Lower lobe of right lung (tissue), 2 donors: ENCODE measurements around the gene CEP131. TPM values are rescaled to one million over a fixed set of nuclear protein-coding genes. Genes with fewer than 3 reads are reported as not detected.
A peak's percentile ranks its signal among the peaks of the same experiment; 100 is the strongest.
"Not testable (repeated sequence)": the region's sequence is repeated elsewhere in the genome, so short reads cannot be mapped to it uniquely, and the experiment has no call there.

Experiments used
- ATAC-seq, 2 donors: fragments of 200-7000 bp; cut with Tn5 transposase; one replicate each; pipeline ENCODE4 v1.9.1; 2020 to 2022; ENCODE audit warnings: mild to moderate bottlenecking in 2 of 2, moderate library complexity in 2 of 2
- DNase-seq: peaks from one replicate; pipeline ENCODE4 v3.0.0-alpha.2; 2020
- H3K27ac ChIP-seq: fragments of 200-600 bp; one replicate; pipeline ENCODE4 v1.8.0; 2022
- H3K27me3 ChIP-seq: fragments of 200-600 bp; one replicate; pipeline ENCODE4 v1.8.0; 2022; ENCODE audit warnings: low read depth
- H3K36me3 ChIP-seq: fragments of 200-600 bp; one replicate; pipeline ENCODE4 v1.8.0; 2022; ENCODE audit warnings: mild to moderate bottlenecking
- H3K4me1 ChIP-seq: fragments of 200-600 bp; one replicate; pipeline ENCODE4 v1.8.0; 2022
- H3K4me3 ChIP-seq: fragments of 200-600 bp; one replicate; pipeline ENCODE4 v1.8.0; 2022; ENCODE audit warnings: mild to moderate bottlenecking
- H3K9me3 ChIP-seq: fragments of 200-600 bp; one replicate; pipeline ENCODE4 v1.8.0; 2022
- intact Hi-C: fragments of 100-400 bp; cut with DNase I; formaldehyde crosslinking; loops from one replicate; pipeline ENCODE4 v1.11.0; 2022
- total RNA-seq: library from RNA; stranded (reverse); fragmentation: NEBNext Ultra II Directional; extraction: Animal tissue kit (Norgen Biotek cat#: 25700); gene quantifications from one replicate; pipeline ENCODE4 v1.2.1, GENCODE V29; 2021
- TF ChIP-seq, protein P1 (sequence below): fragments of 200-600 bp; IDR thresholded peaks from one replicate; pipeline ENCODE4 v1.8.0; 2022; ENCODE audit warnings: antibody characterized with exemption, mild to moderate bottlenecking
- donor health status: DM: no; HTN: yes; CAD: no; lungs with severe emphysema.

The CEP131 gene
- total RNA-seq, 1 donor from 2014 or later: 8.3 TPM

DNA sequence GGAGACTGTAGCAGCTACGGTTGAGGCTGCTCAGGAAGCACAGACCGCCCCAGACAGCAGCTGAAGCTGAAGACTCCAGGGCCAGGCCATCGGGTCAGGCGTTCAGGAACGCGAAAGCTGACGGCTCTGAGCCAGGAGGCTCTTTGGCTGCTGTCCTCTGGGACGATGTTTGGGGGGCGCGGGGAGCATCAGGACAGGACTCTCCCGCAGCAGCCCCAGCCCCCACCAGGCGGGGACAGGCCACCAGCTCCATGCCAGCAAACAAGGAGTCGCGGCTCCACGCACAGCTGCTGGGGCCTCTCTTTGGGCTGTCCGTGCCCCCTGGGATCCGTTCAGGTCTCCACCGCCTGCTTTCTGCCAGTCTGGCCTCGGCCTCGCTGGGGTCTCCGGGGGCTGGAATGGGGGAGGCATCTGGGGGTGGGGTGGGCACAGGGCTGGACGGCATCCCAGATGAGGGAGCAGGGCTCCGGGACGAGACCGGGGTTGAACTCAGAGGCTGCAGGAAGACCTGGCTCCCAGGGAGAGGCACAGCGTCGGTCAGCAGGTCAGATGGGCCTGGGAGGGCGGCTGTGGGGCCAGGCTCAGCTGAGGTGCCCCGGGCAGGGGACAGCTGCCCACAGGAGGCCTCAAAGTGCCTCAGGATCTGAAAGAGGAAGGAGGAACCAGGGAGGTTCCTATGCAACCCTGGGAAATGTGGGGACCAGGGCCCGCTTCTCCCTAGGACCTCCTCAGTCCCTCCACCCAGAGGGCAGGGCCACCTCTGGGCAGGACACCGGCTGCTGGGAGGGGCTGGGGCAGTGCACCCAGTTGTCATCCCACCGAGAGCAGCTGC lies 6.3 kb upstream of the CEP131 start:
- no peak for DNase-seq
- no peak for ATAC-seq
- Histone ChIP-seq H3K27me3 (no peaks in the 10 kb centered on the region), H3K27ac (no peak overlapping the region), H3K36me3 (peaks cover 57% of the 10 kb centered on the region), H3K4me3 (no peak overlapping the region), H3K9me3 (no peaks in the 10 kb centered on the region), H3K4me1 (peaks cover 10% of the 10 kb centered on the region)
- intact Hi-C loops: no loop called here
- TF ChIP-seq, protein P1, sequence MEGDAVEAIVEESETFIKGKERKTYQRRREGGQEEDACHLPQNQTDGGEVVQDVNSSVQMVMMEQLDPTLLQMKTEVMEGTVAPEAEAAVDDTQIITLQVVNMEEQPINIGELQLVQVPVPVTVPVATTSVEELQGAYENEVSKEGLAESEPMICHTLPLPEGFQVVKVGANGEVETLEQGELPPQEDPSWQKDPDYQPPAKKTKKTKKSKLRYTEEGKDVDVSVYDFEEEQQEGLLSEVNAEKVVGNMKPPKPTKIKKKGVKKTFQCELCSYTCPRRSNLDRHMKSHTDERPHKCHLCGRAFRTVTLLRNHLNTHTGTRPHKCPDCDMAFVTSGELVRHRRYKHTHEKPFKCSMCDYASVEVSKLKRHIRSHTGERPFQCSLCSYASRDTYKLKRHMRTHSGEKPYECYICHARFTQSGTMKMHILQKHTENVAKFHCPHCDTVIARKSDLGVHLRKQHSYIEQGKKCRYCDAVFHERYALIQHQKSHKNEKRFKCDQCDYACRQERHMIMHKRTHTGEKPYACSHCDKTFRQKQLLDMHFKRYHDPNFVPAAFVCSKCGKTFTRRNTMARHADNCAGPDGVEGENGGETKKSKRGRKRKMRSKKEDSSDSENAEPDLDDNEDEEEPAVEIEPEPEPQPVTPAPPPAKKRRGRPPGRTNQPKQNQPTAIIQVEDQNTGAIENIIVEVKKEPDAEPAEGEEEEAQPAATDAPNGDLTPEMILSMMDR: no peak

DNA sequence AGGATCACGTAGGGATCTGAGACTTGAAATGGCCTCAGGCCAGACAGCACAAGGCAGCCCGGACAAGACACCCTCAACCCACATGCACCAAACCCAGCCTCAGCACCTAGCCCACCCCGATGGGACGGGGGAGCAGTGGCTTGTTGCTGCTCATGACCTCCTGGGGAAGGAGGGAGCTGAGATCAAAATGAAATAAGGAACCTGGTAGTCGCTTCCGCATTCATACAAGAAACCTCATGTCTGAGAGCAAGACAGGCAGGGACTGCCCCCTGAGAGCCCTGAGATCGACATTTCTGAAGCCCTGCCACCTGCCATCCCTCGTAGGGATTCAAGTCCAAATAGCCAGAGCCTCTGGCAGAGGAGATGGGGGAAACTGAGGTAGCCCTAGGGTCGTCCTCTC lies 5.7 kb upstream of the CEP131 start:
- intact Hi-C loops: no loop called here
- no peak for DNase-seq

DNA sequence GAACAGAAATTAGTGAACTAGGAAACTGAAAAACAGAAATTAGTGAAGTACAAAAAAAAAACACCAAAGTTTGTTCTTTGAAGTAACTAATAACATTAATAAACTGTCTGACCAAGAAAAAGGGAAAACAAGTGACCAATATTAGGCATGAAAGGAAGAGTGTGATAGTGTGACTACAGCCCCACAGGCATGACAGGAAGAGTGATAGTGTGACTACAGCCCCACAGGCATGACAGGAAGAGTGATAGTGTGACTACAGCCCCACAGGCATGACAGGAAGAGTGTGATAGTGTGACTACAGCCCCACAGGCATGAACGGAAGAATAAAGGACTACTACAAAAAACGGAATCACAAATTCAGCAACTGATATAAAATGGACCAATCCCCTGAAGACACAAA lies 4.9 kb upstream of the CEP131 start:
- ATAC-seq, intact Hi-C loops, H3K4me3 ChIP-seq: not testable (repeated sequence)

More for the DNA sequence above, 5.7 kb upstream of the CEP131 start:
- Histone ChIP-seq H3K36me3 (peaks cover 52% of the 10 kb centered on the region), H3K4me1 (peaks cover 16% of the 10 kb centered on the region), H3K27ac (peak overlapping the region; percentile 31), H3K27me3 (no peaks in the 10 kb centered on the region), H3K4me3 (no peak overlapping the region), H3K9me3 (no peaks in the 10 kb centered on the region)
- TF ChIP-seq, protein P1: no peak
- peak in 1 of 2 donors; percentile 13 for ATAC-seq

DNA sequence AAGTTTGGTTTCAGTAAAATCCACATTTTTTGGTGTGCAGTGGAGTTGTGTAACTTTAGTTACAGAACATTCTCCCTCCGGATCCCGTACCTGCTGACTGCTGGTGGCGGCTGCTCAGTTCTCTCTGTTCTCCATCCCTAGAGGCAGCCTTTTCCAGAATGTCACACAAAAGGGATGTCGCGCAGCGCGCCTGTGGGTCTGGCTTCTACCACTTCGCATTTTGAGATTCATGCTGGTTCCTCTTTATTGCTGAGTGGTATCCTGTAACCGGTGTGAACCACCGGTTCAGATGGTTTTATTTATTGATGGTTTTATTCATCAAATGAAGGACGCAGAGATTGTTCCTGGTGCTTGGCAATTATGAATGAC lies 981 bp upstream of the CEP131 start:
- Histone ChIP-seq H3K4me1 (peaks cover 22% of the 10 kb centered on the region), H3K27me3 (no peaks in the 10 kb centered on the region), H3K9me3 (no peaks in the 10 kb centered on the region), H3K4me3 (peak overlapping the region; percentile 79), H3K27ac (peak overlapping the region; percentile 61), H3K36me3 (peaks cover 9% of the 10 kb centered on the region)
- DNase-seq (no peak), ATAC-seq (no peak)
- TF ChIP-seq, protein P1: no peak
- intact Hi-C loops: no loop called here

More for the DNA sequence above, 4.9 kb upstream of the CEP131 start:
- H3K27me3 ChIP-seq, H3K27ac ChIP-seq, H3K9me3 ChIP-seq, DNase-seq: not testable (repeated sequence)
- Histone ChIP-seq H3K36me3 (peaks cover 44% of the 10 kb centered on the region), H3K4me1 (peaks cover 19% of the 10 kb centered on the region)

DNA sequence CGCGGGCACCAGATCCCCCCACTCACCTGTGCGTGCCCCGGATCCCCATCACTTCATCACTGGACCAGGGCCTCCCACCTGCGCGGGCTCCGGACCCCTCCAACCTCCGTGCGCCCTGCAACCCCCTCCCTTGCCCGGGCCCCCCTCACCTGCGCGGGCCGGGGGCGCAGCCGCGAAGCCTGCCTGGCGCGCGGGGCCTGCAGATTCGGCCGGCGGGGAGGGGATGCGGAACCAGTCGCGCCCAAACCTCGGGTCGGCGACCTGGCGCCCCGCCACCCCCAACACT lies 202 bp downstream of the CEP131 start:
- H3K9me3 ChIP-seq: no peaks in the 10 kb centered on the region
- ATAC-seq (peak; percentile 1 to 4), DNase-seq (no peak)
- H3K4me3 ChIP-seq: peak overlapping the region; percentile 79
- no peaks in the 10 kb centered on the region for H3K27me3 ChIP-seq
- TF ChIP-seq, protein P1: no peak
- H3K27ac ChIP-seq: peak overlapping the region; percentile 31
- H3K36me3 ChIP-seq: peaks cover 4% of the 10 kb centered on the region
- H3K4me1 ChIP-seq: peaks cover 22% of the 10 kb centered on the region
- intact Hi-C loops: no loop called here

DNA sequence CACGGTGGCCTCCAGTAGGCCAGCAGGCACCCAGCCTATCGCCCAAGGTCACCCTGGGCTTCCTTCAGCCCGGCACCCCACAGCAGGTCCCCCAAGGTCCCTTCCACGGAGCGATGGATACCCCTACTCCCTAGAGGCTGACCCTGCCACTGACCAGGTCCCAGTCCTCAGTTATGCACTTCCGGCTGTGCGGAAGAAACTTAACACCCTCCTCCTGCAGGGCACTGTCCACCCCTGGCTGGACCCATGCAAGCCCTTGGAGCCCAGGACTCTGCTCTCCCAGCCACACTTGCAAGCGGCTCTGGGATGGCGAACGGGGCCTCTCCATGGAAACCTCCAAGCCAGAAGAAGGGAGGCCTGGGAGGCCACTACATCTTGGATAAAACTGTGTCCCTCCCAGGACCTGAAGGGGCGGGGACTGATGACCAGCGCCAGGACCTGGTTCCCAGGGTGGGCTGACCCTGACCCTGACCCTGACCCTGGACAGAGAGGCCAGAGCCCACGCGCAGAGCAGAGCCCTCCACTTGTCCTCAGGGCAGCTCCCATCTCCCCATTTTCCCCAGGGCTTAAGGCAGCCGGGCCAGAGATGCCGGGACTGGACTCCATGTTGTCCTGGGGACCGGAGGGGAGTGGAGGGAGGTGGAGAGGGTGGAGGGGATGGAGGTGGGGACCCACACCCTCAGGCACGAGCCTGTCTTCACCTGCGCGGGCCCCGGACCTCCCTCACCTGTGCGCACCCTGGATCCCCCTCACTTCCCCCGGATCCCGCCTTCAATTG lies 734 bp downstream of the CEP131 start:
- ATAC-seq: peak; percentile 0 to 4
- intact Hi-C loops: no loop called here
- H3K36me3 ChIP-seq: peaks cover 4% of the 10 kb centered on the region
- DNase-seq: no peak
- peaks cover 22% of the 10 kb centered on the region for H3K4me1 ChIP-seq
- H3K27me3 ChIP-seq: no peaks in the 10 kb centered on the region
- H3K4me3 ChIP-seq: peak overlapping the region; percentile 79
- peak overlapping the region; percentile 31 for H3K27ac ChIP-seq
- H3K9me3 ChIP-seq: no peaks in the 10 kb centered on the region
- TF ChIP-seq, protein P1: no peak
